NCI-H774 (cell line): Measurements from ENCODE around the gene PI4K2B.
"Not testable (repeated sequence)": the region's sequence is repeated elsewhere in the genome, so short reads cannot be mapped to it uniquely, and the experiment has no call there.

Source experiments
- DNase-seq: peaks from one replicate; lab custom pipeline; 2025; lab: John Stamatoyannopoulos, UW

Gene PI4K2B

DNA sequence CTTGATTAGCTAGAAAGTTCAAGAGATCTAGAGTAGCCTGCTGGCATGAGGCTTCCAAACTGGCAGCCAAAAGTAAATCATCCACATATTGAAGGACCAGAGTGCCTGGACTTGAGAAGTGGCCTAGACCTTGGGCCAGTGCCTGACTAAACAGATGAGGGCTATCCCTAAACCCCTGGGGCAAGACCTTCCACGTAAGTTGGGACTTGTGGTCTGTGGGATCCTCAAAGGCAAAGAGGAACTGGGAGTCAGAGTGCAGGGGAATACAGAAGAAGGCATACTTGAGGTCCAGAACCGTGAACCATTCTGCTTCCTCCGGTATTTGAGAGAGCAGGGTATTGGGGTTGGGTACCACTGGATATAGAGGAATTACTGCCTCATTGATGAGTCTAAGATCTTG, 8.4 kb downstream of the PI4K2B start:
- DNase-seq: not testable (repeated sequence)

DNA sequence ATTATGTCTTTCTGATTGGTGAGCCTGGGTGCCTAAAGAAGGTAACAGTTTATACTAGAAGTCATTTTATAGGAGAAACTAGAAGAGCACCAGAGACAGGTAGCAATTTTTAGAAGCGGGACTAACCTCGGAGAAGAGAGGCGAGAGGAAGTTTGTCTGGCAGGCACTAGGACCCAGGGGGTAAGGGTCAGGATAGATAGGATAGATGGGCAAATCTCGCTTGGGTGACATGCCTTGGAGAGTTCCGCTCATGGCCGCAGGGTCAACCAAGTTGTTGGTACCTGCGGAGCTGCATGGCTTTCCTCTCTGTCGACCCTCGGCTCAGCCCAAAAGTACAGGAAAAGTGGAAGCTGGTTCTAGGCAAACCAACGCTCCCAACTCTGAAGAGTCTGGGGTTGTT, 11.3 kb downstream of the PI4K2B start:
- DNase-seq: no peak

DNA sequence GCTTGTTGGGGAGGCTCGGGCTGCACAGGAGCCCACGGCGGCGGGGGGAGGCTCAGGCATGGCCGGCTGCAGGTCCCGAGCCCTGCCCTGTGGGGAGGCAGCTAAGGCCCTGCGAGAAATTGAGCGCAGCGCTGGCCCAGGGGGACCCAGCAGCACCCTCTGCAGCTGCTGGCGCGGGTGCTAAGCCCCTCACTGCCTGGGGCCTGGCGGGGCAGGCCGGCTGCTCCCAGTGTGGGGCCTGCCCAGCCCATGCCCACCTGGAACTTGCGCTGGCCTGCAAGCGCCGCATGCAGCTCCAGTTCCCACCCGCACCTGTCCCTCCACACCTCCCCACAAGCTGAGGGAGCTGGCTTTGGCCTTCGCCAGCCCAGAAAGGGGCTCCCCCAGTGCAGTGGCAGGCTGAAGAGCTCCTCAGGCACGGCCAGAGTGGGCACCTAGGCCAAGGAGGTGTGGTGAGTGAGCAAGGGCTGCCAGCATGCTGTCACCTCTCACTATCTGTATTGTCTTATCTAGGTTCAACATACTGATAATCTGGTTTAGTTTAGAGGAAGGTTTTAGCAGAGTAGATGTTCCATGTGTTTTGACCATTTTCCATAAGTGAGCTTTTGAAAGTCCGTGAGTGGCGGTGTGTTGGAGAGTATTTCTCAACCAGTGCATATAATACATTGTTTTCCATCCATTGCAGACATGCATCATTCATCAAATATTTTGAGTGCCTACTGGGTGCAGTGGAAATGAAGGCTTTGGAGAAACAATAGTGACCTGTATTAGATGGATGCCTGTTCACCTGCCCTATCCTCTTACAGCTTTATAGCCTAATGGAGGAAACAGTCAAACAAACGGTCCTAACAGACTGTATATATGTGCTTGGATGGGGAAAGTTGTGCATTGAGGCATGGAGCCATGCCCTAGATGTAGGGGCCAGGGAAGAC, 13.1 kb downstream of the PI4K2B start:
- no peak for DNase-seq

GRCh38 chr4:25248875-25249274, 15.0 kb downstream of the PI4K2B start:
- not testable (repeated sequence) for DNase-seq

GRCh38 chr4:25249494-25249893, 15.7 kb downstream of the PI4K2B start:
- not testable (repeated sequence) for DNase-seq

- no peak for DNase-seq
Observed at GRCh38 chr4:25252230-25253070, 18.6 kb downstream of the PI4K2B start.

- no peak for DNase-seq
Observed at GRCh38 chr4:25253071-25253445, 19.2 kb downstream of the PI4K2B start.

DNA sequence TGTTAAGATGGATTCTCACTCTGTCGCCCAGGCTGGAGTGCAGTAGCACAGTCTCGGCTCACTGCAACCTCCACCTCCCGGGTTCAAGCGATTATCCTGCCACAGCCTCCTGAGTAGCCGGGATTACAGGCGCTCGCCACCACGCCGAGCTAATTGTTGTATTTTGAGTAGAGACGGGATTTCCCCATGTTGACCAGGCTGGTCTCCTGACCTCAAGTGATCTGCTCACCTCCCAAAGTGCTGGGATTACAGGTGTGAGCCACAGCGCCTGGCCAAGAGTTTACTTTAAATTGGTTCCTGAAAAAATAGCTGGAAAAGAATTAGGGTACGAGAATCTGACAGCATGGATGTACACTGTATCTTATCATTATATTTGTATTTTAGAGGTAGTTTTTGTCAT, 20.0 kb downstream of the PI4K2B start:
- not testable (repeated sequence) for DNase-seq

DNA sequence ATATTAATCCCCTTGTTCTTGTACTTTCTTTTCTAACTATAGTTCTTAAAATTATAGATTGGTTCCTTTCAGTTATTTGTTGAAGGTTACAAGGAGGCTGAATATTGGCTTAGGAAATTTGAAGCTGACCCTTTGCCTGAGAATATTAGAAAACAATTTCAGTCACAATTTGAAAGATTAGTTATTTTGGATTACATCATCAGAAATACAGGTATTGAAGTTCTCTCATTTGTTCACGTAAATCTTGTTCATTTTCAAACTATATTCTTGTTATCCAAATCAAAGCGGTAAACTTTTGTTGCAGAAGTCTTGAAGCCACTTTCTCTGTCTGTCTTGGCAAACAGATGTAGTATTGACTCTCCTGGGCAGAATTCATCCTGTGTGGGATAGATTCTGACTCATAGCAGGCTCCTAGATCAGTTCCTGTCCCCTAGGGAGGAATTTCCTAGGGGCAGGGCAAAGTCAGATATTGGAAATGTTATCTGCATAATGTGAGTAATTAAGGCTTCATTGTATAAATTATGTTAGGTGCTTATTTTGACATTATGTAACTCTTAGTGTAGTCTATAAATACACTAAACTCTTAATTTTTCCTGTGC, 25.2 kb downstream of the PI4K2B start:
- no peak for DNase-seq

GRCh38 chr4:25271866-25272265, 38.0 kb downstream of the PI4K2B start:
- DNase-seq: no peak

- no peak for DNase-seq
Observed at GRCh38 chr4:25280210-25280609, 46.4 kb downstream of the PI4K2B start.

DNA sequence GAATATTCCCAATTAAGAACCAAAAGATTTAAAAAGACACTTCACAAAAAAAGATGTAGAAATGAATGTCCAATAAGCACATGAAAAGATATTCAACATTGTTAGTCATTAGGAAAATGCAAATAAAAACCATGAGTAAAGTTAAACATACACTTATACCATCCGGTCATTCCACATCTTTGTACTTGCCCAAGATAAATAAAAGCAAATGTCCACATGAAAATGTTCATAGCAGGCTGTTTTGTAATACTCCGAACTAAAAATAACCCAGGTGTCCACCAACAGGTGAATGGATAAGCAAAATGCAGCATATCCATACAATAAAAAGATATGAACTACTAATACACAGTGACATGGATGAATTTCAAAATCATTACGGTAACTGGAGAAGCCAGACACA, 50.1 kb downstream of the PI4K2B start:
- DNase-seq: no peak

DNA sequence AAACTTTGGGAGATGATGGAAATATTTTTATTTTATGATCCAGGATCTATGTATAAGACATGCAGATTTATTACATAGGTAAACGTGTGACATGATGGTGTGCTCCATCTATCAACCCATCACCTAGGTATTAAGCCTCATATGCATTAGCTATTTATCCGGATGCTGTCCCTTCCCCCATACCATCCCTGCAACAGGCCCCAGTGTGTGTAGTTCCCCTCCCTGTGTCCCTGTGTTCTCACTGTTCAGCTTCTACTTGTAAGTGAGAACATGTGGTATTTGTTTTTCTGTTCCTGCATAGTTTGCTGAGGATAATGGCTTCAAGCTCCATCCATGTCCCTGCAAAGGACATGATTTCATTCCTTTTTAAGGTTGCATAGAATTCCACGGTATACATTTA, 50.6 kb downstream of the PI4K2B start:
- no peak for DNase-seq

- DNase-seq: no peak
Observed at GRCh38 chr4:25290490-25291067, 56.7 kb downstream of the PI4K2B start.

DNA sequence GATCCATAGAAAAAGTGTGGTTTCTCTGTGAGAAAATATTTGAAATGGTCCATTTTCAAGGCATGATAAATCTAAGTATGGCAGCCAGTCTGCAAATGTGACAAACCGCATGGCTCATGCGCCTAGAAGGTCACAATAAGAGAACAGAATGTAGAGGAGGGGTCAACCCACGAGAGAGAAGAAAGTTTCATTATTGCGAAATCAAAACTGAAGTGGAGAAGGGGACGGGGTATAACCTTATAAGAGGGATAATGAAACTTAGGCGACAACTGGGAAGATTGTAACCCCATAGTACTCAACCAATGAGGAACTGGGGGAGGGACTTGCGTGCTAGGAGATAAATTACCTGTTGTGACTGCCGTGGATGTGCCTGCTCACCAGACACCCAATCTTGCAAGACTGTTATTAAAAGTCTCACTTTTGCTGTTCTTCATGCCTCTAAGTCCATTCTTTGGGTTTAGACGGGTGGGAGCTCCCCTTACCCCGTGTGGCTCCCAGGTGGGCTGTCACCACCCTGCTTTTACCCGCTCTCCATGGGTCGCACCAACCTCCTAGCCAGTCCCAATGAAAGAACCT, 57.4 kb downstream of the PI4K2B start:
- DNase-seq: no peak

DNA sequence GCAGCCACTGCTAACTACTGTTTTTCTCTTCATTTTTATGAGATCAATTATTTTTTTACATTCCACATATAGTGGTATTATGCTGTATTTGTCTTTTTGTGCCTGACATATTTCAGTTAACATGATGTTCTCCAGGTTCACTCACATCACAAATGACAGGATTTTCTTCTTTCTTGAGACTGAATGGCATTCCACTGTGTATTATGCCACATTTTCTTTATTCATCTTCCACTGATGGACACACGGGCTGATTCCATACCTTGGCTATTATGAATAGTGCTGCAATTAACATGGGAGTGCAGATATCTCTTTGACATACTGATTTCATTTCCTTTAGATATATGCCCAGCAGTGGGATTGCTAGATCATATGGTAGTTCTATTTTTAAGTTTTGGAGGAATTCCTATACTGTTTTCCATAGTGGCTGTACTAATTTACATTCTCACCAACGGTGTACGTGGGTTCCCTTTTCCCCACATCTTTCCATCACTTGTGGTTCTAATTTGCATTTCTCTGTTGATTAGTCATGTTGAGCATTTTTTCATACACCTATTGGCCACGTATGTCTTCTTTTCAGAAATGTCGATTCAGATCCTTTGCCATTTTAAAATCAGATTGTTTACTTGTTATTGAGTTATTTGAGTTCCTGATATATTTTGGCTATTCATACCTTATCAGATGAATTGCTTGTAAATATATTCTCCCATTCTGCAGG, 63.9 kb downstream of the PI4K2B start:
- no peak for DNase-seq

DNA sequence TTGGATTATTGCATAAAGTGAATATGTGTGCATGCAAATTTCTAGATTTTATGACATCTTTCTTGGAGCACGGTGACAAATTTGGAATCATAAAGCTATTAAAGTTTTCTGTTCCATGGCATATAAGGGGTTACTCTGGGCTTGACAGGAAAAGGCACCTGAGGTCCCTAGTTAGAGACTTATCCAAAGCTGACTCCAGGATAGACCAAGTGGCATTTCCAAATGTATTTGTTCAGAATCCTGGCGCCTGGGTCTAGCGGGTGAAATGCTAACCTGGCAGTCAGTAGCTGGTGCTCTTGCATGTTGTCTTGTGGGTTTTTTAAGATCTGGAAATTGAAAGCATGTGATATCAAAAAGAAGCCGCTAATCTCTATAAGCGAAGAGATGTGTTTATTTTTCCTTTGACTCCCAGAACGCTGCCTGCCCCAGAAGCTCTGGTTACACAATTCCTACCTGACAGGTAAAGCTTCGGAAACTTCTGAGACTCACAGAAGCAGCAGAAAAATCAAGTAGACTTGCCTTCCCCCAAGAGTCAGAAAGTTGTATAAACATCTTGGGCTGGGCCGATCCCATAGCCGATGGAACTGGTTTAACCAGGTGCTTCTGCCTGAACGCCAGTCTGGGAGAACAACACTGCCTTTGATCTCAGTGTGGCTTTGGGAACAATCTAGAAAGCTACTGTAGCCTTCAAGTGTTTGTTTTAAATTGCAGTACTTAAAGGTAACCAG, 65.8 kb downstream of the PI4K2B start:
- no peak for DNase-seq

- DNase-seq: no peak
Observed at GRCh38 chr4:25301471-25301870, 67.6 kb downstream of the PI4K2B start.

- DNase-seq: no peak
Observed at GRCh38 chr4:25302626-25303025, 68.8 kb downstream of the PI4K2B start.

DNA sequence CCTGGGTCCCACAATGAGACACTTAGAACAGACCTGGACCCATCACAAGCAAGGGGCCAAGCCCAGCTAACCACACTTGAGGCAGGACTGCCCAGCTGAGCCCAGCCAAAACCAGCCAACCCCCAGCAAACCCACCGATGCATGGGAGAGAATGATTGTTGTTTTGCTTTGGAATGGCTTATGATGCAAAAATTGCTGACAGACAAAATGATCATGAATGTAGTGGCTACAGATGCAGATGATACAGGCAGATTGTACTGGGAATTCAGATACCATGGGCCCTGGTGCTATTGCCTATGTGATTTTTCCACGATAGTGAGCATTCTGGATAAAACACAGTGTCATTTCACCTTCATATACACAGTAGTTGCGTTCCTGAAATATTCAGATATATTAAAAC, 69.7 kb downstream of the PI4K2B start:
- DNase-seq: no peak
